Middle frontal gyrus (tissue), 1 donor: ENCODE results near the gene RAB3C.
"Not testable (repeated sequence)": the region's sequence is repeated elsewhere in the genome, so short reads cannot be mapped to it uniquely, and the experiment has no call there.

ENCODE experiments used
- DNase-seq: peaks from one replicate; pipeline ENCODE4 v3.0.0-alpha.2; 2015; ENCODE audit warnings: low spot score; ENCODE audit errors: extremely low spot score

Gene RAB3C

GRCh38 chr5:58674070-58674469 lies 91.2 kb downstream of the RAB3C start:
- DNase-seq: no peak

DNA sequence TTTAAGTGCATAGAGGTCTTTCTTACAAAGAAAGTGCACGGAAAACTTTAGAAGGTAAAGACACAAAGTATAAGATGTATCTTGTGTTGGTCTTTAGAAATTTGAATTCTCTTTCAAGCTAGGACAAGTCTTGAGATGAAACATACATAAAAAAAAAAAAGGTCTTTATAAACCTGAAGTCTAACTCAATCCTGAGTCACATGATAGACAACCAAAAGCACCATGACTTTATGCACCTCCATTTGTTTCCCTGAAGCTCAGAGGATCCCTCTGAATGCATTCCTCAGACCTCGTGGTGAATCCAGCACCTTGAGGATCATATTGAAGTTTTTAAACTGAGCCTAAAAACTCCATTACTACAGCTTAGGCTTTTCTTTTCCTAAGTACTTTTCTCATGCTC lies 91.8 kb downstream of the RAB3C start:
- DNase-seq: no peak

- no peak for DNase-seq
Observed at GRCh38 chr5:58675341-58675740, 92.5 kb downstream of the RAB3C start.

DNA sequence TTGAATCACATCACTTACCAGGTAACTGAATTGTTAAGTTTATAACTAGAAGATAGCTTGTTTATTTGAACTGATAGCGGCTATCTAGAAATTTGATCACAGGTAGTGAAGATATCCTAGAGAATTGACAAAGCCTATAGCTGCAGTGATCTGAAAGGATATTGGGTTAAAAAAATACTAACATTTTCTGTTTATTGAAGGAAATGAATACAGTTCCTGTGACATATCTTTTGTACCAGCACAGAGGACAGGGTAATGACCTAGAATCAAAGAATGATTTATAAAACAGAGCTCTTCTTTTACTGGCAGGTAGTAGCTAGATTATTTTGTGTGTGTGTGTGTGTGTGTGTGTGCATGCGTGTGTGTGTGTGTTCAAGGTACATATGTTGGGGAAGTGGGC lies 94.8 kb downstream of the RAB3C start:
- DNase-seq: no peak

- no peak for DNase-seq
Observed at GRCh38 chr5:58680503-58680902, 97.6 kb downstream of the RAB3C start.

- no peak for DNase-seq
Observed at GRCh38 chr5:58681943-58682342, 99.1 kb downstream of the RAB3C start.

DNA sequence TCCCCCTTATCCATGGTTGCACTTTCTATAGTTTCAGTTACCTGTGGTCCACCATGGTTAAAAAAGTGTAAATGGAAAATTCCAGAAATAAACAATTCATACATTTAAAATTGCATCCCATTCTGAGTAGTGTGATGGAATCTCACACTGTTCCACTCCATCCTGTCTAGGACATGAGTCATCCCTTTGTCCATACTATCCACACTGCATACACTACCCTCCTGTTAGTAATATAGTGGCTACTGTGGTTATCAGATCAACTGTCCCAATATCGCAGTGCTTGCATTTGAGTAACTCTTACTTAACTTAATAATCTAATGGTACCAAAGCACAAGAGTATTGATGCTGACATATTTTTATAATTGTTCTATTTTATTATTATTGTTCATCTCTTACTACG lies 100.7 kb downstream of the RAB3C start:
- DNase-seq: no peak

DNA sequence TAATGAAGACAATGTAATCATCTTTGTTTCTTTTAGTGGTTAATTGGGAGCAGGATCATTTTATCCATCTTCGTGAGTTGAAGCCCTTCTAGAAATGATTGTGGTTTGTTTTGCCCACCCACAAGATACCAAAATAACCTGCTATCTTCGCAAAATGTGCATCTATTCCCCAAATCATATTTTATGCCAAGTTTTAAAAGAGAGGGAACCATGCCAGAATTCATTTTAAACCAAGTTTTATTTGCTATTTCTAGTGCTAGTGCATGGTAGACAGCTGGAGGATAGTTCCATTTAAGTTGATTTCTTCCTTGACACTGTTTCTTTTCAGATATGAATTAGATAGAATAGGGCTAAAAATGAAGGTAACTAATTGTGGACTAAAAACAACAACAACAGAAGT lies 104.2 kb downstream of the RAB3C start:
- DNase-seq: no peak

DNA sequence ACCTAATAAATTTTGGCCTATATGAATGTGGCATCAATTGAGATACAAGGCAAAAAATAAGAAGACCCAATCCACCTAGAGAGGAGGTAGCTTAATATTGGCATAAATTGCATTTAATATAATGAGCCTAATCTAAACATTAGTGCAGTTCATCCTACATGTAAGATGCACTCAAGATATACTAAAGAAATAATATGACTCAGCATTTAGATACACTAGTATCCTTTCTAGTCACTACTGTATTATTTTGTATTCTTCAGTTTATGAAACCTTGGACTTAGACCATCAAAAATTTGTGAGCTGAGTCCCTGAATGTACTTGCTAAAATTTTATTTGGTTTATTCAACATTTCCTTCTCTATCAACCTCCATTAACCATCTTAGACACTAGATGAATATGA lies 104.7 kb downstream of the RAB3C start:
- DNase-seq: no peak

- not testable (repeated sequence) for DNase-seq
Observed at GRCh38 chr5:58699088-58699761, 116.3 kb downstream of the RAB3C start.

- no peak for DNase-seq
Observed at GRCh38 chr5:58699762-58700118, 116.9 kb downstream of the RAB3C start.

DNA sequence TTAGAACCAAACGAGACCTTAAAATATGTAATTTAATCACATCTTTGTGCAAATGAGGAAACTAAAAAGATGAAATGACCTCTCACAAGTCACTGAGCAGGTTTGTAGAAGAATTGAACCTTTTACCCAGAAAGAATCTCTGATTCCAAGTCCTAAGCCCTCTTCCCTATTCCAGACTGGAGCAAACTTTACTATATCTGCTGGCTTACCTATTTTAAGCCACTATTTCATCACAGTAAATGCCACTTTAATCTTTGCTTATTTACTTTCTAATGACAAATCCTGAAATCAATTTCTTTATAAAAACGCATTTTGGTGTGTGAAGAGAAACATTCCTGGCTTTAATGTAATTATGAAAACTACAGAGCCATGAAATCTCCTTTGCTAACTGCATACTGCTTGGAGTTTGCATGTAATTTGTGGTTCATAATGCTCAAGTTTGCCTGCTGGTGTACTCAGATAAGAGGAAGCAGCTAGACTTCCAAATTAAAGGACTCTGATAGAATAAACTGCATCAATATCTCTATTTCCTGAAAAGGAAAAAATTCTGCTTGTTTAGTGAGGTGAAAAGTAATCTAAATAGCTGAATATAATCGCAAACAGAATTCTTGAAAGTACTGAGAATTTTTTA lies 121.2 kb downstream of the RAB3C start:
- no peak for DNase-seq

- DNase-seq: no peak
Observed at GRCh38 chr5:58706736-58707135, 123.9 kb downstream of the RAB3C start.

DNA sequence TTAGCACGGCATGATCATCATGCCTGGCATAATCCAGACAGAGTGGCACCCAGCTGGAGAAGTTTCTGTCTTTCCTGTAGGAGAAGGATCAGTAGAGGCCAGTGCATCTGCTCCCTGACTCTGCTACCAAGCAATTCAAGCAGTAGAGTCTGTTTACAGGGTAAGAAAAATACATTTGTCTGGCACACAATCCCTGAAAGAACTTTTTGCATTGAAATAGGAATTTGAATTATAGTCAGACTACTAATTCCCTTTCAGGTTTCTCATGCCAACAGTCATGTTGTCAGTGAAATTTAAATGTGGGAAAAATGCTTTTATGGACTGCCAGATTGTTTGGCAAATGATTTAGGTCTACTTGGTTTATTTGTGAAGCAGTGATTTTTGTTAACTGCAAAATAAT lies 125.6 kb downstream of the RAB3C start:
- DNase-seq: no peak

GRCh38 chr5:58710425-58710824 lies 127.5 kb downstream of the RAB3C start:
- not testable (repeated sequence) for DNase-seq

DNA sequence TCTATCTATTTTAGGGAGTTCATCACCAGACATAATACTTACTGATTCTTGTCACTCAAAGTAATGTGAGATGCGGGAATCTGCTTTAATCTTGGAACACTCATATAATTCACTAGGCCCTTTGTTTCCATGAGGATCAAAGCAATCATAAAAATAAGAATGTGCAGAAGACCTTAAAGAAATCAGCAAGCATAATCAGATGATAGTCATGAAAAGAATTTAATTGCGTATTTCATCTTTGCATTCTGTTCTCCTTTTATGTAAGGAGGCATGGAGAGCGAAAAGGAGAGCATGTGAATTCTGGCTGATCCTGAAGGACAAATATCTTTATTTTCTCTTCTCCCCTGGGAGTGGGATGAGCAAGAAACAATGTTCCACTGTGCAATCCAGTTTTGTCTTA lies 128.0 kb downstream of the RAB3C start:
- DNase-seq: no peak

DNA sequence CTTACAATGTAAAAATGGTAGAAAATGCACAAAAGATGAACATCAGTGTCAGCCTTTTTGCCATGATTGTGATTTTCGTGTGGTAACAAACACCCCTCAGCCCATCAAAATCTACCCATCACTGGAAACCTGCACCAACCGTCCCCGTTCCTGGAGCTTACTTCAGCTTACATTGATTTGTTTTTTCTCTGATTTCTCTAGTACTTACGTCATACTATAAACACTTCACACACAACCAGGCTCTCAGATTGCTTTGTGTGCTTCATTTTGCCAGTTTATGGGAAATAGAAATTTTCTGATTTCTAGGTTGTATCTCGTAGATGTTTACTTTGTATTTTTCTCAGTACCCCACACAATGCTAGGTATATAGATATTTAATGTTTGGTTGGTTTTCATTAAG lies 129.1 kb downstream of the RAB3C start:
- no peak for DNase-seq

DNA sequence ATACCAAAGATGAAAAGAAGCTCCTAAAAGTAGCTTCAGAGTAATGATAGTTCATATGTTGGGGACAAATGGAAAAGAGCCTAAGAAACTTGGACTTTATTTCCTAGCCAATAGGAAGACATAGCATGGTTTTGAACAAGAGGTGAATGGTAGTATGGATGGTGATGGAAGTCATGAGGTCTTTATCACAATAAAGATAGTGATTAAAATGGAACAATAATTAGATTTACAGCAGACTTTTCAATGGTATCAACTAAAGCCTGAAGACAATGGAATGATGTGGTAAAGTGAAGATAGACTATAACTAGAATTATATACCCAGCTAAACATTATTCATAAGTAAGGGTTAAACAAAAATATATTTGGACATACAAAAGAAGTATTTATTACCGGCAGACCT lies 131.2 kb downstream of the RAB3C start:
- no peak for DNase-seq

DNA sequence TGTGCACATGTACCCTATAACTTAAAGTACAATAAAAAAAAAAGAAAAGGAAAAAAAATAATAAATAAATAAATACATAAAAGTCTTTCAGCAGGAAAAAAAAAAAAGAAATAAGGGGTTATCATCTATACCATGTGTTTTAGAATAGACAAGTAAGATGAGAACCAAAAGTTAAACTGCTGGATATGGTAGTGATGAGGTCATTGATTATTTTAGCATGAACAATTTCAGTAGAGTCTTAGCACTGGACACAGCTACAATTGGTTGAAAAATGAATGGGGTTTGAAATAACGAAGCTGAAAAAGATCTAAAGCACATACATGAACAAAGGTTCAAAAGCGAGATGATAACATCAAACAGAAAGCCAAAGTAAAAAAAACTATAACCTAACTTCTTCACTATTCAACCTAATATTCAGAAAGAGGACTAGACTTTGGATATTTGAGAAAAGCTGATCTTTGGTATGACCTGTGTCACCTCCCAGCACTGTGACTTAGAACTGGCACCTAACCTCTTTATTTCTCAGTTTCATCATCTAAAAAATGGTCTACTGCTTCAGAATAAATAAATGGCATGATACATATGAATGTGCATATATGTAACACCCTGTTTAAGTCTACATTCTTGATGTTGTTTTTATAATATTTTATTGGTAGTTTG lies 133.3 kb downstream of the RAB3C start:
- DNase-seq: no peak

DNA sequence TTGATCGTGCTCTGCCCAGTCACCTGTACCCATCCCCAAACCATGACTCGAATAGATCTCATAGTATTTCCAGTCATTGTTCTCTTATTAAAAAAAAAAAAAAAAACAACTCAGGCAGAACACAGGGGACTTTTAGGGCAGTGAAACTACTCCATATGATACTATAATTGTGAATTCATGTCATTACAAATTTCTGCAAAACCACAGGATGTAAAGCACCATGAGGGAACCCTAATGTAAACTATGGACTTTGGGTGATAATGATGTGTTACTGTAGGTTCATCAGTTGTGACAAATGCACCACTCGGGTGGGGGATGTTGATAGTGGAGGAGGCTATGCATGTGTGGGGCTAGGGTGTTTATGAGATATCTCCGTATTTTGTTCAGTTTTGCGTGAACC lies 133.8 kb downstream of the RAB3C start:
- DNase-seq: no peak

DNA sequence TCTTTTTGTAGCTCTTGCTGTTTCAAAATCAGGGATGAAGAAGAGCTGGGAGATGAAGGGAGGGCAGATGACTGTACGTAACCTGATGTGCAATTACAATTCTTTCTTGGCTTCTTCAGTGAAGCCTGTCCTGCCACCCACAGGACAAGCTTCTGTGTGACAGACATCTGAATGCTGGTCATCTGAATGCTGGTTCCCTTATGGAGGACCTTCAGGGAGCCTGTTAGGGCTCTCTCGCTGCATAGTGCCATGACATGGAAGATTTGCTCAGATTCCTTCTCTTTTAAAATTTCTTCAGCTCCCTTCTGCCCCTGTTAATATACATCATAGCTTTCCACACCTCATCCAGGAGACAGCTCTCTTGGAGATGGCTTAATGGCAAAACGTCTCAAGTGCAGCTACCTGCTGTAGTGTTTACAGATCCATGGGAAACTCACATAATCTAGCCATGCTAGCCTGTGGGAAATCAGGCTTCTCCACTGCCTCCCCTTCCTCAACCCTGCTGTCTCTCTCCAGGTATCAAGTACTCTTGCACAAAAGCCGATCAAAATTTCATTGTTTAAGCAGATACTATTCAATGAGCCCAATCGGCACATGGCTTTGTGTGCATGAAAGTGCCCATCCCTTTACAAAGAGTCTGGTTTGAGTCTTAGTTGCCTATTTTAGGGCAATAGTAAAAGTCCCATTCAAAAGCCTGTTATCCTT lies 134.6 kb downstream of the RAB3C start:
- no peak for DNase-seq

GRCh38 chr5:58718269-58718978 lies 135.5 kb downstream of the RAB3C start:
- DNase-seq: no peak
